ENCODE results near the gene CDAN1.

- TF ChIP-seq POLR2A (IDR thresholded peaks at IDR 0.05), result no peak
- TF ChIP-seq CTCF (IDR thresholded peaks at IDR 0.05), result no peak
- TF ChIP-seq POLR2AphosphoS5 (IDR thresholded peaks at IDR 0.05), result no peak
Measured at GRCh38 chr15:42693942-42694341, 43.0 kb downstream of the CDAN1 start.

Data from transverse colon (tissue), 4 donors.